GM23338 (cell line): ENCODE data around the gene AGPAT3. TPM values are rescaled to one million over a fixed set of nuclear protein-coding genes. Genes with fewer than 3 reads are reported as not detected.

Source experiments
- ATAC-seq: fragments of 200-7000 bp; cut with Tn5 transposase; 3 replicates; pipeline ENCODE4 v1.9.1; 2020
- DNase-seq: peaks from one replicate; pipeline ENCODE4 v3.0.0-alpha.2; 2015; ENCODE audit warnings: low spot score
- H2AFZ ChIP-seq: fragments of 200-600 bp; sonication (generic); 2 replicates; pipeline ENCODE4 v1.8.0; 2016; ENCODE audit warnings: antibody characterized with exemption, mild to moderate bottlenecking, moderate library complexity
- H3F3A ChIP-seq: fragments of 200-600 bp; sonication (generic); replicated peaks from 2 replicates; pipeline ENCODE4 v1.8.0; 2017; ENCODE audit warnings: antibody characterized with exemption, mixed run types, low read depth
- H3K27ac ChIP-seq: fragments of 200-600 bp; sonication (generic); 2 replicates; pipeline ENCODE4 v1.6.1; 2016; ENCODE audit warnings: low read depth
- H3K27me3 ChIP-seq: fragments of 200-600 bp; sonication (generic); 2 replicates; pipeline ENCODE4 v1.8.0; 2016; ENCODE audit warnings: mild to moderate bottlenecking, mixed run types, moderate library complexity; ENCODE audit not compliant: insufficient read depth
- H3K36me3 ChIP-seq: fragments of 200-600 bp; sonication (generic); 2 replicates; pipeline ENCODE4 v1.8.0; 2016; ENCODE audit warnings: mild to moderate bottlenecking; ENCODE audit not compliant: insufficient read depth
- H3K4me1 ChIP-seq: fragments of 200-600 bp; sonication (generic); 2 replicates; pipeline ENCODE4 v1.8.0; 2016; ENCODE audit warnings: mild to moderate bottlenecking, moderate library complexity; ENCODE audit not compliant: insufficient read depth
- H3K4me2 ChIP-seq: fragments of 200-600 bp; sonication (generic); 2 replicates; pipeline ENCODE4 v1.7.1; 2017; ENCODE audit warnings: mixed run types
- H3K4me3 ChIP-seq: fragments of 200-600 bp; sonication (generic); 2 replicates; pipeline ENCODE4 v1.6.1; 2016; ENCODE audit warnings: mixed run types
- H3K79me2 ChIP-seq: fragments of 200-600 bp; sonication (generic); replicated peaks from 2 replicates; pipeline ENCODE4 v1.8.0; 2017; ENCODE audit warnings: mild to moderate bottlenecking; ENCODE audit not compliant: insufficient read depth
- H3K9me2 ChIP-seq: fragments of 200-600 bp; sonication (generic); 2 replicates; pipeline ENCODE4 v1.8.0; 2017; ENCODE audit not compliant: insufficient read depth
- H4K20me1 ChIP-seq: fragments of 200-600 bp; sonication (generic); replicated peaks from 2 replicates; pipeline ENCODE4 v1.8.0; 2017; ENCODE audit warnings: mild to moderate bottlenecking; ENCODE audit not compliant: insufficient read depth
- H3K27ac Mint-ChIP-seq: 2 replicates; pipeline ENCODE4 v1.8.0; 2020; ENCODE audit warnings: inconsistent platforms, mild to moderate bottlenecking, moderate library complexity, mixed read lengths
- H3K27me3 Mint-ChIP-seq: 3 replicates; pipeline ENCODE4 v1.8.0; 2022; ENCODE audit warnings: low read depth, mild to moderate bottlenecking, moderate library complexity, mixed read lengths, inconsistent platforms; ENCODE audit not compliant: insufficient read depth, poor library complexity
- H3K36me3 Mint-ChIP-seq: 3 replicates; pipeline ENCODE4 v1.8.0; 2021; ENCODE audit warnings: low read depth, mild to moderate bottlenecking, inconsistent platforms, moderate library complexity, mixed read lengths
- H3K4me1 Mint-ChIP-seq: 3 replicates; pipeline ENCODE4 v1.8.0; 2020; ENCODE audit warnings: mild to moderate bottlenecking, inconsistent platforms, mixed read lengths
- H3K4me3 Mint-ChIP-seq: 3 replicates; pipeline ENCODE4 v1.8.0; 2021; ENCODE audit warnings: moderate library complexity, mild to moderate bottlenecking, inconsistent platforms, mixed read lengths
- H3K9me3 Mint-ChIP-seq: 3 replicates; pipeline ENCODE4 v1.8.0; 2020; ENCODE audit warnings: moderate library complexity, mild to moderate bottlenecking, inconsistent platforms, mixed read lengths
- CTCF ChIP-seq, 2 experiments: fragments of 200-600 bp in 1 of 2; sonication (generic) in 1 of 2; conservative IDR thresholded peaks; 2 replicates each; pipeline versions ENCODE4 v1.5.1 to v1.6.1; 2016 to 2017; ENCODE audit warnings: antibody characterized with exemption in 2 of 2, low read depth in 2 of 2, mild to moderate bottlenecking in 2 of 2, moderate library complexity in 1 of 2
- ETS1 ChIP-seq: IDR thresholded peaks from 2 replicates; pipeline ENCODE4 v1.6.1; 2016; ENCODE audit warnings: antibody characterized with exemption
- EZH2phosphoT487 ChIP-seq: fragments of 200-600 bp; sonication (generic); IDR thresholded peaks from one replicate; pipeline ENCODE4 v1.8.1; 2018; ENCODE audit warnings: antibody characterized with exemption; ENCODE audit not compliant: unreplicated experiment
- JUNB ChIP-seq: IDR thresholded peaks from one replicate; pipeline ENCODE4 v1.6.1; 2016; ENCODE audit warnings: antibody characterized with exemption; ENCODE audit not compliant: unreplicated experiment
- NANOG ChIP-seq: IDR thresholded peaks from 2 replicates; pipeline ENCODE4 v1.6.1; 2016; ENCODE audit warnings: antibody characterized with exemption, borderline replicate concordance
- POLR2AphosphoS5 ChIP-seq: IDR thresholded peaks from 2 replicates; pipeline ENCODE4 v1.6.1; 2016; ENCODE audit warnings: antibody characterized with exemption, low read depth
- REST ChIP-seq: IDR thresholded peaks from one replicate; pipeline ENCODE4 v1.6.1; 2018; ENCODE audit warnings: antibody characterized with exemption; ENCODE audit not compliant: unreplicated experiment
- STAT1 ChIP-seq: IDR thresholded peaks from one replicate; pipeline ENCODE4 v1.6.1; 2016; ENCODE audit warnings: antibody characterized with exemption; ENCODE audit not compliant: unreplicated experiment
- ZNF114 ChIP-seq: fragments of 250-450 bp; sonication (Bioruptor Pico); IDR thresholded peaks from 2 replicates; pipeline ENCODE4 v1.5.0; 2020; ENCODE audit warnings: mild to moderate bottlenecking, moderate library complexity
- ZNF331 ChIP-seq: fragments of 250-450 bp; sonication (Bioruptor Pico); IDR thresholded peaks from 2 replicates; pipeline ENCODE4 v1.5.0; 2020; ENCODE audit warnings: low read depth, mild to moderate bottlenecking, moderate library complexity
- polyA plus RNA-seq: library from polyadenylated mRNA; unstranded; fragments of >200 nt; fragmentation: Nextera tagmentation; extraction: Ambion mirVana; gene quantifications from 2 replicates; pipeline ENCODE4 v1.2.1, GENCODE V29; 2016
- total RNA-seq: library from RNA; depleted of rRNA; stranded (reverse); fragments of >200 nt; shearing (Covaris generic); gene quantifications from 2 replicates; pipeline ENCODE4 v1.2.3, GENCODE V29; 2014

The AGPAT3 gene
- total and polyA plus RNA-seq, 2 experiments from 2014 or later = 2.1 to 6.1 TPM

GRCh38 chr21:43881283-43881682 lies 16.3 kb downstream of the AGPAT3 start (continued):
- no peak for TF ChIP-seq REST
- no peak for TF ChIP-seq NANOG
- TF ChIP-seq EZH2phosphoT487 = no peak
- TF ChIP-seq STAT1 = no peak
- TF ChIP-seq ZNF114 (CRISPR knock-in tag) = no peak
- TF ChIP-seq ETS1 = no peak
- no peak for TF ChIP-seq ZNF331
- TF ChIP-seq JUNB = no peak

GRCh38 chr21:43881935-43882334 lies 16.9 kb downstream of the AGPAT3 start:
- no peak overlapping the region for H3K27ac ChIP-seq
- no peak overlapping the region for H3K4me2 ChIP-seq
- H2AFZ ChIP-seq = no peak overlapping the region
- H3K27ac Mint-ChIP-seq = no peak overlapping the region
- H3F3A ChIP-seq = no peaks in the 10 kb centered on the region
- H4K20me1 ChIP-seq = no peaks in the 10 kb centered on the region
- H3K9me2 ChIP-seq = no peaks in the 10 kb centered on the region
- H3K4me3 ChIP-seq = no peak overlapping the region
- peaks cover 7% of the 10 kb centered on the region for H3K4me1 Mint-ChIP-seq
- H3K79me2 ChIP-seq = no peaks in the 10 kb centered on the region
- H3K36me3 Mint-ChIP-seq = no peaks in the 10 kb centered on the region
- no peak overlapping the region for H3K4me3 Mint-ChIP-seq
- no peak for DNase-seq
- peaks cover 17% of the 10 kb centered on the region for H3K27me3 Mint-ChIP-seq
- no peaks in the 10 kb centered on the region for H3K4me1 ChIP-seq
- no peak for TF ChIP-seq POLR2AphosphoS5
- H3K36me3 ChIP-seq = no peaks in the 10 kb centered on the region
- H3K9me3 Mint-ChIP-seq = no peaks in the 10 kb centered on the region
- no peak for ATAC-seq
- no peaks in the 10 kb centered on the region for H3K27me3 ChIP-seq

DNA sequence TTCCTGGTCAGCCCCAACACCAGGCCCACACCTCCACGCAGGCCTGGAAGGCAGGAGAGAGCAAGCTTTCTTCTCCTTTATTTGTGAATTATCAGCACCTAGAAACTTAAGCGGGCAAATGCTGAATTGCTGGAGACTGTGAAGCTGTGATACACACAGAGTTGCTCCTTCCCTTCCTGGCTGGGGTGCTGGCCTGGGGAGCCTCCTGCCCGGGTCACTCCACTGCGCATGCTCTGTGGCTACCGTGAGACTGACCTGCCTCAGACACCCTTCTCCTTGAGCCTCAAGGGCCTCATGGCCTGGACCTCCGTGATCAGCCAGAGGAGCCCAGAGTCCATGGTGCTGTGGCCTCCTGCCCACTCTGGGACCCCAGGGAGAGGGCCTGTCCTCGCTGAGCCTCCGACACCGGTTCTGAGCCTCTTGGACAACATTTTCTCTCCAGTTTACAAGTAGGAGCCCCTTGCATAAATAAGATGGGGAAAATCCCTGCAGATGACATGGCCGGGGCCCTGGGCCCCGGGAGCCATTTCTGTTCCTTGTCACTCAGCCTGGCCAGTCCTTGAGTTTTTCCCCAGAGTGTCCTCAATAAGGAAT lies 18.0 kb downstream of the AGPAT3 start:
- H3K27me3 Mint-ChIP-seq = peaks cover 13% of the 10 kb centered on the region
- no peaks in the 10 kb centered on the region for H3K27me3 ChIP-seq
- no peak overlapping the region for H3K27ac ChIP-seq
- H4K20me1 ChIP-seq = no peaks in the 10 kb centered on the region
- no peak overlapping the region for H3K4me2 ChIP-seq
- H3K27ac Mint-ChIP-seq = no peak overlapping the region
- no peaks in the 10 kb centered on the region for H3K79me2 ChIP-seq
- H3K9me3 Mint-ChIP-seq = no peaks in the 10 kb centered on the region
- no peaks in the 10 kb centered on the region for H3F3A ChIP-seq
- H3K36me3 Mint-ChIP-seq = no peaks in the 10 kb centered on the region
- no peak overlapping the region for H2AFZ ChIP-seq
- H3K36me3 ChIP-seq = no peaks in the 10 kb centered on the region
- no peaks in the 10 kb centered on the region; the same call in 1 of the 2 replicates for H3K4me1 ChIP-seq
- no peak for DNase-seq
- no peak for ATAC-seq
- H3K9me2 ChIP-seq = no peaks in the 10 kb centered on the region
- no peak overlapping the region for H3K4me3 ChIP-seq
- peaks cover 7% of the 10 kb centered on the region for H3K4me1 Mint-ChIP-seq
- H3K4me3 Mint-ChIP-seq = no peak overlapping the region
- TF ChIP-seq JUNB (no peak), ZNF331 (no peak), EZH2phosphoT487 (no peak), CTCF (conservative IDR thresholded peaks at IDR 0.05; ENCODE audit: low read depth in 2 of 2) (no peak), REST (no peak), ZNF114 (CRISPR knock-in tag) (no peak), STAT1 (no peak), ETS1 (no peak), NANOG (no peak), POLR2AphosphoS5 (no peak)
